Measurements from ENCODE around the gene ZNF143.
A peak's percentile ranks its signal among the peaks of the same experiment; 100 is the strongest.
"Not testable (repeated sequence)": the region's sequence is repeated elsewhere in the genome, so short reads cannot be mapped to it uniquely, and the experiment has no call there.

ZNF143 gene

GRCh38 chr11:9498457-9499078, 37.8 kb downstream of the ZNF143 start:
- DNase-seq = no peak

DNA sequence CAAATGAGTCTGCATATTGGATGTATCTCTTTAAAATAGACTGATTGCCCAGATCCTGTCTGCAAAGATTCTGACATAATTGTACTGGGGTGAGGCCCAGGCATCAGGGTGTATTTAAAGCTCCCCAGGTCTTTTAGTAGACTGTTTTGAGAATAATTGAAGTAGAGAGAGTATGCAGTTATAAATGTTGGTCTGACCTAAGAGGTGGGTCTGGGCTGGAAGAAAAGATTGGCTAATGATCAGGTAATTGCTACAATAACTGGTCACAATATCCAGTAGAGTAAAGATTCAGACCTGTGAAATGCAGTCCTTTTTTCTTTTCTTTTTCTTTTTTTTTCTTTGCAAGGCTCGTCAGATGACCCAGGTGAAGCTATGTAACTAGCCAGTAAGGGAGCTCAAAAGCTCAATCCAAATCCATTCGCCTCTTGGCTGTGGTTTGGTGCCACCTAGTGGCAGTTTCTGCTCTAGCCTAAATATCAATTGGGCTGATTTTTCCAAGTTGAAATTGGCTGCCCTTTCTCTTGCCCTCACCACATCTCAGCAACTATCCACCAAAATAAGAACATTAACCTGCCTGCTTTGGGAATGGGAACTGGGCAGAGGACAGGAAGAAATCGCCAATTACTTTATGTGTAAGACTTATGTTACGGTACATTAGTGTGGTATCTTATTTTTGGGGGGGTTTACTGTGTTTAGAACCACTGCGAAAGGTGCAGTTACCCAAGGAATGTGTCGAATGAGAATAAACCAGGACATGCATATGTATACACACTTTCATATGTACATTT, 45.9 kb downstream of the ZNF143 start:
- peak; percentile 52 for DNase-seq

GRCh38 chr11:9507277-9507580, 46.4 kb downstream of the ZNF143 start:
- DNase-seq = no peak

- DNase-seq = no peak
Observed at GRCh38 chr11:9509041-9509440, 48.2 kb downstream of the ZNF143 start.

- no peak for DNase-seq
Observed at GRCh38 chr11:9512370-9513019, 51.7 kb downstream of the ZNF143 start.

DNA sequence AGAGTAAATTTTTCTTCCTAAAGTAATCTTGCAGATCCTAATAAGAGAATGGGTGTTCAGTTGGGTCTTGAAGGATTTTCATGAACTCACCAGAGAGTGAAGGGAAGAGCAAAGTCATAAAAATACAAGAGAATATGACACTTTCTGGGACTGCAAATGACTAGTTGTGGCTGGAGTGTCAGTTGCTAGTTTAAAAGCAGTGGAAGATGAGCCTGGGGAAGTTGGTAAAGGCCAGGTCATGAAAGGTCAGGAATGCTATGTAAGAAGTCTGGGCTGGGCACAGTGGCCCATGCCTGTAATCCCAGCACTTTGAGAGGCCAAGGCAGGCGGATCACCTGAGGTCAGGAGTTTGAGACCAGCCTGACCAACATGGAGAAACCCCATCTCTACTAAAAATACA, 53.8 kb downstream of the ZNF143 start:
- DNase-seq = not testable (repeated sequence)

GRCh38 chr11:9516113-9516512, 55.3 kb downstream of the ZNF143 start:
- DNase-seq = no peak

DNA sequence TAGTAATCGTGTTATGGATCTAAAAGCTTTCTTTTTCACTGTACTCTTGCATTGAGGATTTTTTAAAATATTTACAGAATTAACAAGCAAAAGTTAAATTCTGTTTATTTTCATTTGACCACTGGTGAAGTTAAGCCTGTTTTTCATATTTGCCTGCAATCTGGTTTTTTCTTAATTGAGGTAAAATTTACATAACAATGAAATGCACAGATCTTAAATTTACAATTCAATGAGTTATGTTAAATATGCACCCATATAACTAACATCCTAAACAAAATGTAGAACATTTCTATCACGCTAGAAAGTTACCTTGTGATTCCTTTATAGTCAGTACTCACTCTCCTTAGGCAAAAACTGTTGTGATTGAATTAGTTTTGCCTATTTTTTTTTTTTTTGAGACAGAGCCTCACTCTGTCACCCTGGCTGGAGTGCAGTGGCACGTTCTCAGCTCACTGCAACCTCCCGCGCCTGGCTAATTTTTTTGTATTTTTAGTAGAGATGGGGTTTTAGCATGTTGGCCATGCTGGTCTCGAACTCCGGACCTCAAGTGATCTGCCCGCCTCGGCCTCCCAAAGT, 58.1 kb downstream of the ZNF143 start:
- no peak for DNase-seq

DNA sequence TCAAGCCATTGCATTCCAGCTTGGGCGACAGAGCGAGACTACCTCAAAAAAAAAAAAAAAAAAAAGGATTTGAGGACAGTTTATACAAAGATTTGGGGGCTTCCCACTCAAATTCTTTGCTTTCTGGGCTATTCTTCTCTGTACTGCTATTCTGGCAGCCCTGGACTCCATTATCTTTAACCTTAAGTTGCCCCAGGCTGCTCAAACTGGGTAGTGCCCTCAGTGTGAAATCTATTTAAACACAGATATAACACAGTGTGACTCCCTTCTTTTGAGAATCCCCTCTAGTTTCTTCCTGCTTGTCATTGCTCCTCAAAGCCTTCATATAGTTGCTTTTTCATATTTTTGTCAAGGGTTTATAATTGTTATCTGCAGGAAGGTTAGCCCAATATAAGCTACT, 63.2 kb downstream of the ZNF143 start:
- DNase-seq = no peak

GRCh38 chr11:9525116-9525515, 64.3 kb downstream of the ZNF143 start:
- DNase-seq = no peak

DNA sequence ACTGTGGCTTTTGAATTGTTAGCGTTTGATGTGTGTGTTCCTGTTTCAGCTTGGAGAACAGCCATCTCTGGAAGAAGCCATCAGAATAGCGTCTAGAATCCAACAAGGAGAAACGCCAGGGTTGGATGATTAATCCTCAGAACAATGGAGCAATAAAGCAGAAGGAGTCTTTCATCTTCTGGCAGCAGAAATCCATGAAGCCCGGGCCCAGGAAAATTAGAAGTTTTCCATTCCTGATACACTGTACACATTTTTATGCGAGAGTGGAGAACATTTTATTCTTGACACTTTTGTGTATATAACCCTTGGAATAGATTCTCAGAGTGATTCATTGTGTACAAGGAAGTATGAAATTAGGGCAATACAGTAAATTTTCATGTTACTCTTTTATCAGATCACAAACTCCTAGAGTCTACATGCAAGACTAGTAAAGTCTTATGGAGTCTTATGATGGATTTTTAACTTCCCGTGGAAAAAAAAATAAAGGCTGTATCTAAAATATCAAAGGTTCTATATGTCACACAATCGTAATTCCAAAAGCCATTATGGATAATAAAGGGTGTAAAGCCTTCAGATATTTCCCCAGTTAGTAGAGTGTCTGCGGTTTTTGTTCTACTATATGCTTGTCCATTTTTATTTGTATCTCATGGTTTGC, 66.8 kb downstream of the ZNF143 start:
- no peak for DNase-seq

GRCh38 chr11:9528136-9528501, 67.3 kb downstream of the ZNF143 start:
- no peak for DNase-seq

- no peak for DNase-seq
Observed at GRCh38 chr11:9528573-9529333, 67.9 kb downstream of the ZNF143 start.

DNA sequence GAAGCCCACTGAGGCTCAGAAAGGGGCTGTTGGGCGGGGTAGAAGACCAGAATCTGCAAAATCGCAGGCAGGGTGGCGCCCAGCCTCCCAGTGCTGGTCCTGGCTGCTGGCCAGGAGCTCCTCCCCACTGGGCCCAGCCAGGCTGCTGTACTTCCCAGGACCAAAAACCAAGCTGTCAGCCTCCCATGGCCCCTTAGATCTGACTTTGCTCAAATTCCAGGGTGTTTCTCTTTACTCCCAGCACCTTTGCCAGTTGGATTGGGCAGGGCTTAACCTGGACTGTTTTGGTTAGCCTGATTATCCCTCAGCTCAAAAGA, 68.5 kb downstream of the ZNF143 start:
- no peak for DNase-seq

DNA sequence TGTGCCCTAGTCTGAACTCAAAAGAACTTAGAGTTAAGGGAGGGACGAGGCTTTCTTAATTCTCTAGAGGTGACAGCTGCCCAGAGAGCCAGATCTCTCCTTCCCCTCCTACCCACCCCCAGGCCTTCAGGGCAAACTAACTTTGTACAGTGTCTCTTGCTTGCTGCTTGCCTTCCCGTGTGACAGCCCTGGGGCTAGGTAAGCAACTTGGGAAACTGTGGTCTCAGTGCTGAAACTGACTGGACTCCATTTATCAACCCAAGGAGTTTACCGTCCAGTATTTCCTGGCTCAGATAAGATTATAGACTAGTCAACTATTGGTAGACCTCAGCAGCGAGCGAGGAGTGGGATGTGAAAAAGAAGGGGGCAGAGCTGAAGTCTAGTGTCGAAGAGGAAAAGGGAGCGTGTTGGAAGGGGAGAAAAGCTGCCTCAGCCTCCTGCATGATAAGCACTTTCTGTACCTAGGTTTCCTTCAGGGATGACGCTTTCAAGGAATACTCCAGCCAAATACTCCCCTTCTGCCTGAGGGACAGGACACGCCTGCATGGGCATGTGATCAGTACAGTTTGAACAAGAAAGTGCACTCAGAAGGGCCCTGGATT, 69.3 kb downstream of the ZNF143 start:
- no peak for DNase-seq

GRCh38 chr11:9530901-9531625, 70.3 kb downstream of the ZNF143 start:
- DNase-seq = no peak

GRCh38 chr11:9533058-9533457, 72.2 kb downstream of the ZNF143 start:
- DNase-seq = no peak

GRCh38 chr11:9533736-9534473, 73.1 kb downstream of the ZNF143 start:
- DNase-seq = no peak

- DNase-seq = no peak
Observed at GRCh38 chr11:9535189-9535781, 74.5 kb downstream of the ZNF143 start.

DNA sequence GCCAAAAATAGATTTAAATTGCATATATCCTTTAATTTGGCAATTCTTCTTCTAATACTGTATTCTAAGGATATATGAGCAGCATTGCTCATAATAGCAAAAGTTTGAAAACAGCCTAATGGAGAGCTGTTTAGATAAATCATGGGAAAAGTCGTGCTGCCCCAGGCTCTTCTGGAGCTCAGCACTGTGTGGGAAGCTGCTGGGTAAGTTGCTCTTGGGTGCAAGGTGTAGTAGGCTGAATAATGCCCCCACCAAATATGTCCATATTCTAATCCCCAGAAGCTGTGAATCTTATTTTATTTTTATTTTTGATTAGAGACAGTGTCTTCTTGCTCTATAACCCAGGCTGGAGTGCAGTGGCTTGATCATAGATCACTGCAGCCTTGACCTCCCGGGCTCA, 77.7 kb downstream of the ZNF143 start:
- DNase-seq = no peak

GRCh38 chr11:9549216-9549615, 88.4 kb downstream of the ZNF143 start:
- DNase-seq = not testable (repeated sequence)
